ENCODE data around the gene RPS15A.
A peak's percentile ranks its signal among the peaks of the same experiment; 100 is the strongest.
"Not testable (repeated sequence)": the region's sequence is repeated elsewhere in the genome, so short reads cannot be mapped to it uniquely, and the experiment has no call there.

The RPS15A gene

DNA sequence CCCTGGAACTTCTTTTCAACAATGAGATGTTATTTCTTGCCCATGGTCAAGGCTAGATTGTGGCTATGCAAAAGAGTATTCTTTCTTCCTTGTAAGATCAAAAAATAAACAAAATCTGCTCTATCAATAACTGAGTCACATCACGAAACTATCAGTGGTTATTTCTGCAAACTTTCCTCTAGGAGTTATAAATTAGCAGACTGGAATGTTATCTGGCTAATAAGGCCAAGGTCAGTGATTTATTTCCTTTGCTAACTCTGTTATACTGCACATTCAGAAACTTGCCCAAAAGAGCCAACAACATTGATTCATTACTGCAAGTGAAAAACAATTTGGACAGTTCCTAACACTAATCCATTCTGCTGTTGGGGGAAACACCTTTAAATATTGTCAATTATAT lies 6.2 kb upstream of the RPS15A start:
- no peak for DNase-seq

DNA sequence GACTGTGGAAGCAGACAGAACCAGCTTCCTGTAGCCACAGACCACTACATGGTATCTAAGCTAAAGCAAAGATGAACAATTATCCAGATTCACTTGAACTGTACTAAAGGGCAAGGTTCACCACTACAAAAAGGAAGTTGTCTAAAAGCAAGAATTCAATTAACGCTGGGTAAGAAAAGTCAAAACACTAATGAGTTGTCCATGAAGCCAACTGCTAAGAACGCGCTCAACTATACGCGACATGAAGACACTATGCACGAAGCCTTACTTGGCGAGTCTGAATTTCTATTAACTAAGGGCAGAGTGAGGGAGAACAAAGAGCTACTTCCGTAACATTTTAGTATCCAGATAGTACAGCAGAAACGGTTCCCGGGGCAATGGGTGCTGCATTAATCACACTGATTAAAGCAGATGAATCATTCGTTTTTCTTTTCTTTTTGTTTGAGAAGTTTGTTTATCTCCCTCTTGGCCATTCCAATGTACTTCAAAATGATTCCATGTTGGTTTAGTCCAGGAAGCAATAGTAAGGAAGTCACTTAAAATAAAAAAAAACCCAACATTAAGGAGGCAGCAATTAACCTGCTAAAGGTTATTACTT lies 2.8 kb upstream of the RPS15A start:
- DNase-seq = no peak

DNA sequence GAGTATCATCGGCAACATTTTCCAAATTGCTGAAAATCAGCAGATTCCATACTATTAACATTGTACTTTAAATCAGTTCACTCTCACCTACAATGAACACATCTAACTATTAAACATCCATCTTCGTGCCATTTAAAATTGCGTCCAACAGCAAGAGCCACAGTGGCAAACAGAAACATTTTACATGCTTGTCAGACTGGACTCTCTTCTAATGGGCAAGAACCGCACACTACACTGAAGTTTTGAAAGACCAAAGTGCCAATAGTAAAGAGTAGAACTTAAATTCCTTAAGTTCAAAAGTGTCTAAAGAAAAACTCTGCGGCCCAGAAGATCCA lies 652 bp downstream of the RPS15A start:
- no peak for DNase-seq

DNA sequence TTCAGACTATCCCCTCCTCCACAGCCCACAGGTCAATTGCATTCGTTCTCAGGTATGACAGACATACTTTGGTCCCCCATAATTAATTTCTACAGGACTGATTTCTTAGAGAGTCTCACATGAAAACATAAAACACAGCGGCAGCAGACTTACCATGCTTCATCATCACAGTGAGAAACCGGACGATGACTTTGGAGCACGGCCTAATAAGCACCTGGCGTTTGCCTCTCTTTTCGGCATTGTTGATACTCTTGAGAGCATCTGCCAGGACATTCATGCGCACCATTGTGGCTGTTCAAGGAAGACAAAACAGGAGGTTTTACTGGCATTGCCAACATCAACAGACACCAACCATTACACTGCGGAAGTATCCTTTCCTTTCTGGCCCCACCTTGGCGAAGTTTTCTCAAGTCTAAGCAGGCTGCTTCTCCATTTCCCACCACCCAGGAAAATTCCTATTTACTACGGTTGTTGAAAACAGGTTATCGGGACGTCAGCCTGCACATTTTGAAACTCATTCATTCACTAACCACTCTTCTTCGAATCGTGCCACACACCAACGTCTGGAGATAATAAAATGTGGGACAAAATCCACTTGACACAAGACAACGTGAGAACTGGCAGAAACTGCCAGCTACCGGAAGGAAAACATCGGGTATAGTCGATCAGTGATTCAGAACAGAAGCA lies 1.2 kb downstream of the RPS15A start:
- no peak for DNase-seq

DNA sequence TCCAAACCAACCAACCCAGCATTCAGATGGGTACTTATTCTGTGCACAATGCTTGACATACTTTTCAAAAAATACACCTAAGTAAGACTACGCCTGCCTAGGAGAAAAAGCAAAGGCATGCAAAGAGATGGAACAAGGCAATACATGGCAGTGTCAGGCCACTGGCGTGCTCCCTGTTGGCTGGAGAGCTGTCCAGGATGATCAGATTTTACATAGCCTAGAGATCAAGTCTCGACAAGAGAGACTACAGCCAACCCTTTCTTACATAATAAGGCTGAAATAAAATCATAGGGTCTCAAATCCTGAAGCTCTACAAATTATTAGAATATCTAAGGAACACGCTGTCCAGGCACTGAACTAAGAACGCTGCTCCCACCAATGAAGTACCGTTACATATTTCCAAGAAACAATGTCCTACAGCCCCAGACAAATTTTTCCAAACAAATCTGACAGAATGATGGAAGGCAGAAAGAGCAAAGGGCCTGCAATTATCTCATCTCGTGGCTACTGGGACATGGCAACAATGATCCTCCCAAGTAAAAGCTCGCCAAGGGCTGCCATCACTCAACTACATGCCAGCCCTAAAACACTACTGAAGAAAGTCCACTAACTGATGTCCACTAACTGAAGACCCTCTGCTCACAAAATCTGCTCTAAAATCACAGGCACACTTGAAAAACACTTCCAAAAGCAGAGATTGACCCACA lies 5.1 kb downstream of the RPS15A start:
- no peak for DNase-seq

DNA sequence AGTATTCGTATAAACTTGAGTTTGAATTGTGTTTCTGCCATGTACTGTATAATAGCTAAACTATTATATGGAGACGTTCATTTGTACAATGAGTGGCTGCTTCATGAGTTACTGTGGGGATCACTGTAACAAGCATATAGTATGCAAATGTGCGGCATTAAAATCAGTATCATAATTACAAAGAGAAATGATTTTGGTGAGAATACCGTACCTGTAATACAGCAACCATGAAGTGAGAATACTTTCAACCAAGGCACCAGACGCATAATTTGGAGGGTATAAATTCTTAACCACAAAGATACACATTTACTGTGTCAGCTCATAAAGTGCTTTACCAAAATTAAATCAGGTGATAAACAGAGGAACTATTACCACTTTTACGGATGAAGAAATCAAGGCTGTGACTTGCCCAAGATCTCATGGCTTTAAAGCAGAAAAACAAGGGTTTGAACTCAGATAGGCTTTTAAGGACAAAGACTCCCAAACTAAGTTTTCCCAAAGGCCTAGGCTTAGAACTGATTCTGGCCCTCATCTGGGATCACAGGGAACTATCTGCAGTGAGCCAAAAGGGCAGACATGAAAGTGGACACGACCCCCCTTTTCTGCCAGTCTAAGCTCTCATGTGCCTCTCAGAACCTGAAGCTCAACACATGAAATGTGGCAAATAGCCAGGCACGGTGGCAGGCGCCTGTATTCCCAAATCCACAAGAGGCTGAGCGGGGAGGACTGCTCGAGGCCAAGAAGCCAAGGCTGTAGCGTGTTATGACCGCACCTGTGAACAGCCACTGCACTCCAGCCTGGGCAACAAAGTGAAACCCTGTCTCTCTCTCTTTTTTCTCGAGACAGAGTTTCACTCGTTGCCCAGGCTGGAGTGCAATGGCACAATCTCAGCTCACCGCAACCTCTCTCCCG lies 6.4 kb downstream of the RPS15A start:
- no peak for DNase-seq

DNA sequence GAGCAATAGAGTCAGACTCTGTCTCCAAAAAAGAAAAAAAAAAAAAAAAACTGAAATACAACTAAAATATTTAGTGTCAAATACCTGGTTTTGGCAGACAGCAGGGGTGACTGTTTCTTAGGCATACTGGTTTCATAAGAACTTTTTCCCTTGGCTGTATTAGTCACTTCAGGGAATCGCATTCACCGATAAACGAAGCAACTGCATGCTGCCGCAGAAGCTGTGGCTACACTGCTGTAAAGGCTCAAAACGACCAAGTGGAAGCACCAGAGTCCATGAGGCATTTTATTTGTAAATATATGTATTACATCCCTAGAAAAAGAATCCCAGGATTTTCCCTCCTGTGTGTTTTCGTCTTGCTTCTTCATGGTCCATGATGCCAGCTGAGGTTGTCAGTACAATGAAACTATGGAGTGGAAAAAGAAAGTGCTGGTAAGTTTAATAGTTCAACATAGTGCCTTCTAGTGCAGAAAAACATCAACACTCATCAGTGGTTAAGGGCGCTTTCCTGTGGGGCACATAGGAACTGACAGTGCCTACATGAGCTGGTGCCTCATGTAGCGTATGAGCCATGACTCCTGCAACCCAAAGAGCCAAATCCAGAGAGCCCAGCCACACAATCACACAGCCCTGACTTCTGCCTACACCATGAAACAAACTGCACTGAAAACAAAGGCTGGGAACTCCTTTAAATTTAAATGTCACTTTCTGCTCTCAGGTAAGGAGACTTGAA lies 7.3 kb downstream of the RPS15A start:
- no peak for DNase-seq

DNA sequence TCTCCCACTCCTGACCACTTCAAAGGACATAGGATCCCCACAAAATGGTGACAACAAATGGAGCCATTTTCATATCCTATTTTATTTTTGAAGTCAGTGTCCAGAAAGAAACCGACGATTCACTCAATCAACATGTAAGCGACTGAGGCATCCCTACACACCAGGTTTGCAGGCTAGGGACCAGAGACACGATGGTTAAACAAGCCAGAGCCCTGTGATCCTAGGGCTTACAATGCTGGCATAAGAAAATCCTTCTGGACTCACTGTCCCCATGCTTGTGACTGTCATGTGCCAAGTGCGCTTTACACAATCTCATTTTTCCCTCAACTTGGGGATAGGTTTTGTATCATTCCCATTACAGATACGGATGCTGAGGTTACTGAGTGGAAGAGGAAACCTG lies 8.9 kb downstream of the RPS15A start:
- DNase-seq = not testable (repeated sequence)

DNA sequence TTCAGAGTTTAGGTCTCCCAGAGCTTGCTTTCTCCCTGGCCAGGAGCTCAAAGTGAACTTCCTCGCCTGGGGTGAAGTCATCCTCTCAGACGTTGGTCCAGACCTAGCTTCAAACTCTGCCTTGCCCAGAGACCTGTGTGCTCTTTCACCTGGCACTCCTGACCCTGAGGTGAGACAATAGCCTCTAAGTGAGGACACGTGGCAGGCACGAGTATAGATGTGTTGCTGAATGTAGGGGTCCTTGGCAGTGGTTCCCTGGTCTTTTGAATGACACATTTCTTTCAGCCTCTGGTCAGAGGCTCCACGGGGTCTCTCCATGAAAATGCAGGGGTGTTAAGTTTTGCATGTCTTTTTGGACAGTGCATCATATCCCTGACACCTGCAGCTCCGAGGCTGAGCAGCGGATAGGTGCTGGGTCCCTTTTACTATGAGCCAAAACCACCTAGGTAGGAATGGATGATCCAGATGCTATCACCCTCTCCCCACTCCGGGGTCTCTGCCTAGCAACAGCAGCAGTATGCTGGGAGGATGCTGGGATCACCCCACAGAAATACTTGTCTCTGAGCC lies 9.6 kb downstream of the RPS15A start:
- not testable (repeated sequence) for DNase-seq

DNA sequence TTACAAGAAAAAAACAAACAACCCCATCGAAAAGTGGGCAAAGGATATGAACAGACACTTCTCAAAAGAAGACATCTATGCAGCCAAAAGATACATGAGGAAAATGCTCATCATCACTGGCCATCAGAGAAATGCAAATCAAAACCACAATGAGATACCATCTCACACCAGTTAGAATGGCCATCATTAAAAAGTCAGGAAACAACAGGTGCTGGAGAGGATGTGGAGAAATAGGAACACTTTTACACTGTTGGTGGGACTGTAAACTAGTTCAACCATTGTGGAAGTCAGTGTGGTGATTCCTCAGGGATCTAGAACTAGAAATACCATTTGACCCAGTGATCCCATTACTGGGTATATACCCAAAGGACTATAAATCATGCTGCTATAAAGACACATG lies 12.5 kb downstream of the RPS15A start:
- DNase-seq = not testable (repeated sequence)

DNA sequence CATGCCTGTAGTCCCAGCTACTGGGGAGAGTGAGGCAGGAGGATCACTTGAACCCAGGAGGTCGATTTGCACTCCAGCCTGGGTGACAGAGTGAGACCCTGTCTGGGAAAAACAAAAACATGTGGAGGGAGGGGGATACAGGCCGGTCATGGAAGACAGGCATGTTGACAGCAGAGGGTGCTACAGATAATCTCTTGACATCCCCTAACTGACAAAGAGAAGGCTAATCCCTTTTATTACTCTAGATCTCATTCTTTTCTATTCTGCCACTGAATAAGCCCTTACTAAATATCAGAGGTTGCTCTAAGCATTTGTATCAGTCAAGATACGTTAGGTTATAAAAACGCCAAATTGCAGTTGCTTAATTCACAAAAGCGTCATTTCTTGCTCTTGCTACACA lies 13.8 kb downstream of the RPS15A start:
- DNase-seq = peak in 1 of 2 donors; percentile 12

DNA sequence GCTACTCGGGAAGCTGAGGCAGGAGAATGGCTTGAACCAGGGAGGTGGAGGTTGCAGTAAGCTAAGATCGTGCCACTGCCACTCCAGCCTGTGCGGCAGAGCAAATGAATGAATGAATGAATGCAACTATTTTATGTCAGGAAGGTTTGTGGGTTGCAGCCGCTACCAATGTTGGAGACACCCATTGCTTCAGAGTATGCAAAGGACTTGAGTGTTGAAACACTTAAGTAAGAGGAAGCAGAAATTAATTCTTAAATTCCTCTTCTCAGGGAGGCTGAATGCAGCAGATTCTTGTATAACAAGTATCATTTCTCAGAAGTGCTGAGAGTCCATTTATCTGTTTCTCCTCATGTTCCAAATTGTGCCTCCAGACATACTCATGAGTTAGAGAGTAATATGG lies 15.5 kb downstream of the RPS15A start:
- peak; percentile 57 to 69 for DNase-seq

DNA sequence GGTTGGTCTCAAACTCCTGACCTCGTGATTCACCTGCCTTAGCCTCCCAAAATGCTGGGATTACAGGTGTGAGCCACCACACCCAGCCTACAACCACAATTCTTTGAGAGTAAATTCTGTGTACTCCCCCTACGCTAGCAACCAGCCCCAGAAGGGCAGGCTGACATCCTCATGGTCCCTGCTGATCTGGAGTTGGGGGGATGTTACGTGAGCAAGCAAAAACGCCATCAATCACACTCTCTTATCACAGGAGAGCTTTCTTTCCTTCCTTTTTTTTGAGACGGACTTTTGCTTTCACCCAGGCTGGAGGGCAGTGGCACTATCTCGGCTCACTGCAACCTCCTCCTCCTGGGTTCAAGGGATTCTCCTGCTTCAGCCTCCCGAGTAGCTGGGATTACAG lies 18.0 kb downstream of the RPS15A start:
- not testable (repeated sequence) for DNase-seq

DNA sequence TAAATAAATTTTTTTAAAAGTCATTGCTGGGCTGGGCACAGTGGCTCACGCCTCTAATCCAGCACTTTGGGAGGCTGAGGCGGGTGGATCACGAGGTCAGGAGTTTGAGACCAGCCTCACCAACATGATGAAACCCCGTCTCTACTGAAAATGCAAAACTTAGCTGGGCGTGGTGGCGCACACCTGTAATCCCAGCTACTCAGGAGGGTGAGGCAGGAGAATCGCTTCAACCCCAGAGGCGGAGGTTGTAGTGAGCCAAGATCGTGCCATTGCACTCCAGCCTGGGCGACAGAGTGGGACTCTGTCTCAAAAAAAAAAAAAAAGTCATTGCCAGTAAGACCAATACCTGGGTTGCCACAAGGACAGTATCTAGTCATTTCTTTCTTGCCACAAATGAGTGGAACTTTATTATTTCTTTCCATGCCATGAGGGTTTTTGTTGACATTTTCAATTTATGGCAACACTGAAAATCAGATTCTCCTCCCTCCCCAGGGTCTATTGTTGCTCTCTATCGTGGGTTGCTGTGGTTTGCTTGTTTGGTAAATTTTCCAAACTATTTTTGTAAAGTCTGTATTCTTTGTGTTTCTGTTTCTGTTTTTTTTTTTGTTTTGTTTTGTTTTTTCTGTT lies 19.7 kb downstream of the RPS15A start:
- DNase-seq = not testable (repeated sequence)

DNA sequence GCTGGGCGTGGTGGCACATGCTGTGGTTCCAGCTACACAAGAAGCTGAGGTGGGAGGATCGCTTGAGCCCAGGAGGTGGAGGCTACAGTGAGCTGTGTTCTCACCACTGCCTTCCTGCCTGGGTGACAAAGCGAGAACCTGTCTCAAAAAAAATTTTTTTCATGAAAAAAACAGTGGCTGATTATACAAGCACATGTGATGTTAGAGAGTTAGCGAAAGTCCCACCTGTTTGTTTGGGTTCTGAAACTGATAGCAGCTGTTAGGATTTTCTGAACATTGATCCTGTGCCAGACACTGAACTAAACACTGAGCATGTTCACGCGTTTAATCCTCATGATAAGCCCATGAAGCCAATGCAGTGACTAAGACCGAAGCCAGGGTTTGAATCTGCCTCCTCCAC lies 22.9 kb downstream of the RPS15A start:
- not testable (repeated sequence) for DNase-seq

DNA sequence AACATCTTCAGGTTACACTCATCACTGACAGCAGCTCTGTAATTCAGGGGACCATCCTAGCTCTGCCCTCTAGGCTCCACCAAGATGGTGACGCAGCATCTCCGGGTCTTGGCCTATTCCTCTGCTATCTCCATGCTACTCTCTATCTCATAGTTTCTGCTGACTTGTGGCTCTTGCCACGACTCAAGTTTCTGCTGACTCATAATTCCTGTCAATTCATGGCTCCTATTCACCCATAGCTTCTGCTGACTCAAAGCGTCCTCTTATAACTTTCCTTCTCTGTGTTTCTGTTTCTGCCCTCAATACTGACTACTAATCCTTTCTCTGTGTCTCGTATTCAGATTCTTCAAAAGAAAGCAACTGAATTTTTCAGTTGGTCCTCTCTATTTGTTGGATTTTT lies 27.4 kb downstream of the RPS15A start:
- DNase-seq = not testable (repeated sequence)

DNA sequence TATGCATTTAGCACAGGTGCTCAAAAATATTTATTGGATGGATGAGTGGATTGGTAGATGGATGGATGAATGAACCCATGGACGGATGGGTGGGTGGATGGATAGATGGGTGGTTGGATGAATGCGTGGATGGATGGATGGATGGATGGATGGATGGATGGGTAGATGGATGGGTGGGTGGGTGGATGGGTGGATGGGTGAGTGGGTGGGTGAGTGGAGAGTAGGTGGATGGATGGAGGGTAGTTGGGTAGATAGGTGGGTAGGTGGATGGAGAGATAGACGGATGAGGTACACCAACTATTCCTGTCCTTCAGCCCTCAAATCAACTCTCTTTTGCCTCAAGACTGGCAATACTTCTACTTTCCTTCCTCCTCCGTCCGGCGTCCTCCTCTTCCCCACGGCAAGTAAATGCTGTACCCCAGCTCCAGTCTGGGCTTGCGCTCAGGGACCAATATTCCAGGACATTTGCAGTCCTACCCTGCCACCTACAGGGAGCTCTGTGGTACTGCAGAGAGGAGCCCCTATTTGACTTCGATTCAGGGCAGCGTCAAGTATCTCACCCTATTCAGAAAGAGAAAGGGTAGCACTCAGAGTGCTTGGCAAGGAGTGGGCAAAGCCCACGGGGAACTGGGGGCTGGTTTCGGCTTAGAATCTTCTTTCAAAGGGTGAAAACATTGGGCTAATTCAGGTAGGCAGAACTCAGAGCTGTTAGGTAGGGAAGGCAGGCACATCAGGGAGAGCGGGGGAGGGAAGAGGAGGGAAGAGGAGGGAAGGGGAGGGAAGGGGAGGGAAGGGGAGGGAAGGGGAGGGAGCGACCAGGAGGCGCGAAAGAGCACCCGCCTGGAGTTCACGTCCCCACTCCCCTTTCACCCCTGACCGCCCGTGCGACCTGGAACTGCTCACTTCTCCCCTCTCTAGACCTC lies 30.3 kb downstream of the RPS15A start:
- DNase-seq = not testable (repeated sequence)

DNA sequence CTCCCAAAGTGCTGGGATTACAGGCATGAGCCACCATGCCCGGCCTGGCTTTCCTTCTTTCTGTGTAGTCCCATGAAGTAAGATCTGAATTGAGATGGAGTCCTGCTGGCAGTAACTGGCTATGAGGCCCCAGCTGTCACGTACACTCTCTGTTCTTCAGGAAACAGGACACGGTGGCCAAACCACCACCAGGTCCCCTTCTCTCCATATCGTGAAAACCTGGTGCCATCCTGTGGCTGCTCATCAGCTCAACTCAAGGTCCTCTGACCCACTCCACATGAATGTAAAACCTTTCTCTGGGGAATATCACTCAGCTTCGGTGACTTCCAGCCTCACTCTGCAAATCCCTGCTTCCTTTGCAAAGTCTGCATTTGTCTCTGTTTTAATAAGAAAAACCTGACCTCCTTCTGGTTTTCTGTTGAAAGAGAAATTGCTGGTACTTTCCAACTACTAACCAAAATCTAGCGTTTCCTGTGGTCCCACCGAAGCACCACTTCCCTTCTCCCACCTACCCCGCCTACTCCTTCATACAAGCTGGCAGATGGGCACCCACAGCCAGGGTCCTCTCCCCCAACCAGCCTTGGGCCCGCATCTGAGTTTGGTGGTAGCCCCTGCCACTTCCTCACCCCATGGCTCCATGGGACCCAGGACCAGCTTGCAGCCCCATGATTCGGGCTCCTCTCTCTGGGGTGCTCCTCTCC lies 32.0 kb downstream of the RPS15A start:
- not testable (repeated sequence) for DNase-seq

DNA sequence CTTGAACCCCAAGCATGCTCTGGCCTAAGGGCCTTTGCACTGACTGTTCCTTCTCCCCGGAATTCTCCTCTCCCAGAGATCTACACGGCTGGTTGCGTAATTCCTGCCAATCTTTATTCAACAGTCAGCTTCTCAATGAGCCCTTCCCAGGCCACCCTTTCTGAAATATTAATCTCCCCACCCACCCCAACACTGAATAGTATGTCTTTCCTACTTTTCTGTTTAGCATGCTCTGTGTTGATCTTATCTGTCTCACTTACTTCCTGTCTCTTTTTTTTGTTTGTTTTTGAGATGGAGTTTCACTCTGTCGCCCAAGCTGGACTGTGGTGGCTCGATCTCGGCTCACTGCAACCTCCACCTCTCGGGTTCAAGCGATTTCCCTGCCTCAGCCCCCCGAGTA lies 33.5 kb downstream of the RPS15A start:
- DNase-seq = not testable (repeated sequence)

DNA sequence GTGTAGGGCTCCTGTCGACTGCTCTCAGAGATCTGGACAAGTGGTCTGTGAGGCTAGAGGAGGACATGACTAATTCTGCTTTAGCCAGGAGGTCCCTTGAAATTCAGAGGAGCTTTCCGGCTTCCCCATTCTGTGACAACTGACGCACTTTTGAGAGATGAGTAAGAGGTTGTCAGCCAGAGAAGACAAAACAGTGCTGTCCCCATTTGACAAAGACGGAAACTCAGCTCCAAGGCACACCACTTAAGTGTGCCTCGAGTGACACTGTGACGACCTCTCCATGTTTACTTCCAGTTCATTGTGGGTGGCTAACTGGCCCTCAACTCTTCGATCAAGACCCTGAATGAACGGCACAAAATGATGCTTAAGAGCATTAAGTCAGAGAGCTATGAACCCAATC lies 47.3 kb downstream of the RPS15A start:
- not testable (repeated sequence) for DNase-seq

Measured in inflammatory macrophage treated with lipopolysaccharide for 1 hour (primary cell).